ENCODE data around the gene FXYD6. TPM values are rescaled to one million over a fixed set of nuclear protein-coding genes. Genes with fewer than 3 reads are reported as not detected.

Gene FXYD6
- total and polyA plus RNA-seq, 2 of the 8 experiments (the other 6 are each of a cell fraction or from before 2014, with no cell fraction given), result 44.6 to 117 TPM

GRCh38 chr11:117861151-117862018, 15.1 kb downstream of the FXYD6 start:
- Histone ChIP-seq H3K56ac (replicated peaks; ENCODE audit: insufficient read length, low read depth, low read length) (no peak overlapping the region), H3K4me3 (ENCODE audit: extremely low read depth in 1 of 4, insufficient read depth in 2 of 4, low read depth in 3 of 4, low read length in 4 of 4) (0 out of 8 replicates have a peak overlapping the region, but pooled peaks of 1 of the 4 experiments have one; percentile 1), H3K4me2 (ENCODE audit: insufficient read depth in 1 of 2, low read depth in 2 of 2, low read length in 2 of 2) (peak overlapping the region; percentile 7 to 47; a peak in 3 of 4 replicates), H3K23ac (ENCODE audit: insufficient read length) (no peak overlapping the region), H3K14ac (ENCODE audit: insufficient read length) (no peak overlapping the region), H4K5ac (ENCODE audit: insufficient read length, low read depth, low read length) (no peak overlapping the region), H3K23me2 (ENCODE audit: low read depth, low read length) (no peaks in the 10 kb centered on the region), H2AFZ (ENCODE audit: low read length) (no peak overlapping the region), H3K36me3 (ENCODE audit: control insufficient read depth in 2 of 4, insufficient read depth in 4 of 4, low read length in 3 of 4) (no peaks in the 10 kb centered on the region), H2BK12ac (ENCODE audit: low read depth, low read length) (no peak overlapping the region), H2BK15ac (ENCODE audit: low read length) (no peak overlapping the region), H3K27ac (ENCODE audit: low read depth, low read length) (no peak overlapping the region), H3K18ac (ENCODE audit: extremely low read depth, low read length) (no peak overlapping the region), H2BK20ac (ENCODE audit: low read length) (no peak overlapping the region), H3K4me1 (replicated peaks in 1 of 4; ENCODE audit: control insufficient read depth in 3 of 4, insufficient read depth in 4 of 4, low read length in 3 of 4) (peaks cover 6 to 17% (median 13%) of the 10 kb centered on the region in 4 experiments), H3K79me1 (ENCODE audit: low read depth, low read length) (no peaks in the 10 kb centered on the region; the same call in 1 of the 2 replicates), H3K27me3 (replicated peaks in 1 of 4; ENCODE audit: control insufficient read depth in 3 of 4, extremely low read depth in 1 of 4, insufficient read depth in 3 of 4, low read length in 3 of 4) (no peaks in the 10 kb centered on the region), H4K91ac (replicated peaks; ENCODE audit: insufficient read length, low read length) (no peak overlapping the region), H2BK120ac (replicated peaks; ENCODE audit: low read depth, low read length) (no peak overlapping the region), H3K4ac (replicated peaks; ENCODE audit: insufficient read length, low read depth, low read length) (no peak overlapping the region), H4K8ac (ENCODE audit: extremely low read depth, insufficient read depth, low read length) (peak overlapping the region; percentile 51; the same call in 1 of the 2 replicates), H3K79me2 (ENCODE audit: control insufficient read depth in 1 of 2, insufficient read depth in 2 of 2, low read length in 2 of 2) (peaks cover 0 to 32% of the 10 kb centered on the region in 2 experiments; a peak in 2 of 4 replicates), H2AK5ac (ENCODE audit: low read depth, low read length) (no peak overlapping the region), H3K9ac (replicated peaks in 1 of 4; ENCODE audit: extremely low read depth in 1 of 4, low read depth in 3 of 4, low read length in 3 of 4) (no peak overlapping the region), H3K9me3 (ENCODE audit: insufficient read depth in 2 of 2, low read depth in 1 of 2, low read length in 1 of 2) (no peaks in the 10 kb centered on the region), H4K20me1 (replicated peaks in 1 of 2; ENCODE audit: control insufficient read depth in 1 of 2, insufficient read depth in 2 of 2, low read length in 2 of 2) (peaks cover 6 to 11% of the 10 kb centered on the region in 2 experiments), H2BK5ac (ENCODE audit: low read depth, low read length) (no peak overlapping the region; the same call in 1 of the 2 replicates)
- FAIRE-seq (peak; percentile 97), DNase-seq (ENCODE audit: low read depth in 1 of 2, low spot score in 2 of 2) (peak; percentile 72 to 75)
- ChIA-PET CTCF (ENCODE audit: partially characterized antibody) (interaction anchor here (1.0 to 5.8 kb wide), 14 partner anchors 12 to 436 kb away, joined by 3 to 28 read pairs (median 4); no protein-coding TSS in a partner anchor), POLR2A (ENCODE audit: partially characterized antibody) (interaction anchor here (2.7 kb wide), 1 partner anchor 15 kb away, joined by 12 read pairs; the partner anchor contains the start of gene FXYD6)
- no peak for TF ChIP-seq ATF3 (IDR thresholded peaks at IDR 0.05; ENCODE audit: insufficient read depth, low read depth, low read length)
- no peak for TF ChIP-seq POU5F1 (IDR thresholded peaks at IDR 0.05; ENCODE audit: low read depth, low read length)
- TF ChIP-seq YY1 (IDR thresholded peaks at IDR 0.05; ENCODE audit: low read depth, low read length), result 0 out of 2 replicates have a peak, but pooled peaks have one; percentile 36
- peak; percentile 27; the same call in 1 of the 2 replicates for TF ChIP-seq SIX5 (IDR thresholded peaks at IDR 0.05; ENCODE audit: low read depth, low read length)
- TF ChIP-seq SP1 (IDR thresholded peaks at IDR 0.05; ENCODE audit: low read depth, low read length), result peak; percentile 8; the same call in 1 of the 2 replicates
- no peak for TF ChIP-seq ATF2 (IDR thresholded peaks at IDR 0.05; ENCODE audit: low read length)
- TF ChIP-seq SIN3A (conservative IDR thresholded peaks at IDR 0.05 in 1 of 2, IDR thresholded peaks at IDR 0.05 in 1 of 2; ENCODE audit: low read depth in 1 of 2, low read length in 2 of 2), result peak in 1 of 2 experiments; percentile 45; a peak in 1 of 4 replicates
- TF ChIP-seq POLR2AphosphoS5 (IDR thresholded peaks at IDR 0.05; ENCODE audit: low read depth, low read length), result no peak
- 43% methylated on average over 13 of the region's 13 CpGs; no CpG with 5 or more reads in 1 of the 2 experiments for WGBS, 2 experiments (ENCODE audit: extremely low coverage in 1 of 2, insufficient coverage in 1 of 2, insufficient read length in 1 of 2, insufficient replicate concordance in 2 of 2, low coverage in 1 of 2, low lambda C conversion rate in 2 of 2, missing lambda C conversion rate in 1 of 2)
